ENCODE results near the gene LRCH1.

DNA sequence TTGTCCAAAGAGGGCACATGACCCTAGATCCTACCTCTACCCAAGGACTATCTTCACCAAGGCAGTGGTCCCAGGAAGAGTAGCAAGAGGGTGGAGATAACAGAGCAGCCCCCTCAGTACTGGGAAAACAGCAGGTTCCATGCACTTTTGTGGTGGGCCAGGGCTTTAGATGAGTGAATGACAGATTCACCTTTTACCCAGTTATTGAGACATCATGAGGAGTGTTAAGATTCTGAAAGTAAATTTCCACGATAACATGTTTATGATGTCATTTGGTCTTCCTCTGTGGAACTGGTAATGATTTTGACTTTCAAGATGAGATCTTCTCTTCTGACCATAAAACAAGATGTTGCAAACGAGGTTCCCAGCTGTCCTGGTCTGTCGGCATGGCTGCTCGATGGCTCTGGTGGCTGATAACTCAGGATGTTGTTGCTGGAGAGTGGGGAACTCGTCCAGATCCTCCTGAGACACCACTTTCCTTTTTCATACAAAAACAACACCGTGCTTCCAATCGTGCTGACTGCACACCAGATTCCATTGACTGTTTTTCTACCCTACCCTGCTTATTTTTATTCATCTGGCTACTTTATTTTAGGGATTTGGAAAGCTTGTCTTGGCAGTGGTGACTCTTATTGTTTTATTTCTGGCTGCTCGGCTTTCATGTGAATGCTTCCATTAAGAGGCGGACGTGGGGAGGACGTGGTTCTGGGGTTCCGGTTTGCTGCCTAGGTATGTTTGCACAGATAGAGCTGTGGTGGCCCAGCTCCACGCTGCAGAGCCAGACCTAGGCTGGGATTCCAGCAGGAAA lies 88.5 kb downstream of the LRCH1 start:
- TF ChIP-seq POLR2A (IDR thresholded peaks at IDR 0.05): no peak
- TF ChIP-seq, protein P1, sequence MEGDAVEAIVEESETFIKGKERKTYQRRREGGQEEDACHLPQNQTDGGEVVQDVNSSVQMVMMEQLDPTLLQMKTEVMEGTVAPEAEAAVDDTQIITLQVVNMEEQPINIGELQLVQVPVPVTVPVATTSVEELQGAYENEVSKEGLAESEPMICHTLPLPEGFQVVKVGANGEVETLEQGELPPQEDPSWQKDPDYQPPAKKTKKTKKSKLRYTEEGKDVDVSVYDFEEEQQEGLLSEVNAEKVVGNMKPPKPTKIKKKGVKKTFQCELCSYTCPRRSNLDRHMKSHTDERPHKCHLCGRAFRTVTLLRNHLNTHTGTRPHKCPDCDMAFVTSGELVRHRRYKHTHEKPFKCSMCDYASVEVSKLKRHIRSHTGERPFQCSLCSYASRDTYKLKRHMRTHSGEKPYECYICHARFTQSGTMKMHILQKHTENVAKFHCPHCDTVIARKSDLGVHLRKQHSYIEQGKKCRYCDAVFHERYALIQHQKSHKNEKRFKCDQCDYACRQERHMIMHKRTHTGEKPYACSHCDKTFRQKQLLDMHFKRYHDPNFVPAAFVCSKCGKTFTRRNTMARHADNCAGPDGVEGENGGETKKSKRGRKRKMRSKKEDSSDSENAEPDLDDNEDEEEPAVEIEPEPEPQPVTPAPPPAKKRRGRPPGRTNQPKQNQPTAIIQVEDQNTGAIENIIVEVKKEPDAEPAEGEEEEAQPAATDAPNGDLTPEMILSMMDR (IDR thresholded peaks at IDR 0.05): no peak
